ENCODE results near the gene C1orf159.
A peak's percentile ranks its signal among the peaks of the same experiment; 100 is the strongest.

Gene C1orf159

DNA sequence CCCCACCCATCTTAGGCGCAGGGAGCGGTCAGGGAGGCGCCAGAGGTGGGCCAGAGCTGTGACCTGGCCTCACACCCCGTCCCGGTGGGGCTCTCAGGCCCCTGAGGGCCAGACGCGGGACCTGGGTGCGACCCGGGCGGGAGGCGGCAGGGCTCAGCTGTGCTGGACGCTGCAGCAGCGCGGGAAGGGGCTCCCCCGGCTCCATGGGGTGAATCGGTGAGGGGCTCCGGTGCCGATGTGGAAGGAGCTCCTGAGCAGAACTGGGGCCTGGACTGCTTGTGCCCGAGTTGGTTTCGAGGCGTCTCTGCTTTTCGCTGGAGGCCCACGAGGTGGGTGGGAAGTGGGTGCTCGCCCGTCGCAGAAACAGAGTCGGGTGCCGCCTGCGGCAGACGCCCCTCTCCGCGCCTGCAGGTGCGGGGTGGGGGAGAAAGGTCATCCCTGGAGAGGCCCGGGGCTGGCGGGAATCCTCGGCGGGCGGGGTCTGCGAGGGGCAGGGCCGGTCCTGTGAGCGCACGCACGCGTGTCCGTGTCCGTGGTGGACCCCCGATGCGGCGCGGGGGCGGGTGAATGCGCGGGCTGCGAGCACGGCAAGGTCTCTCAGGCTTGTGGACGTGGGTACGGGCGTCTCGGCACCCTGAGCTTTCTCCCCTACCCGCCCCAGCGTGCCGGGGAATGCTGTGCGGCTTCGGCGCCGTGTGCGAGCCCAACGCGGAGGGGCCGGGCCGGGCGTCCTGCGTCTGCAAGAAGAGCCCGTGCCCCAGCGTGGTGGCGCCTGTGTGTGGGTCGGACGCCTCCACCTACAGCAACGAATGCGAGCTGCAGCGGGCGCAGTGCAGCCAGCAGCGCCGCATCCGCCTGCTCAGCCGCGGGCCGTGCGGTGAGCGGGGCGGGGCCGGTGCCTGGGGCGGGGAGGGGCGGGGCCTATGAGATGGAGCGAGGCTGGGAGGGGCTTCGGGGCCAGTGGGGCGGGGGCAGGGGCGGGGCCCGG, 75.6 kb downstream of the C1orf159 start:
- DNase-seq (ENCODE audit: low read depth): peak; percentile 65
- H3K4me3 ChIP-seq (ENCODE audit: low read length): peak overlapping the region; percentile 24
- TF ChIP-seq, protein P1, sequence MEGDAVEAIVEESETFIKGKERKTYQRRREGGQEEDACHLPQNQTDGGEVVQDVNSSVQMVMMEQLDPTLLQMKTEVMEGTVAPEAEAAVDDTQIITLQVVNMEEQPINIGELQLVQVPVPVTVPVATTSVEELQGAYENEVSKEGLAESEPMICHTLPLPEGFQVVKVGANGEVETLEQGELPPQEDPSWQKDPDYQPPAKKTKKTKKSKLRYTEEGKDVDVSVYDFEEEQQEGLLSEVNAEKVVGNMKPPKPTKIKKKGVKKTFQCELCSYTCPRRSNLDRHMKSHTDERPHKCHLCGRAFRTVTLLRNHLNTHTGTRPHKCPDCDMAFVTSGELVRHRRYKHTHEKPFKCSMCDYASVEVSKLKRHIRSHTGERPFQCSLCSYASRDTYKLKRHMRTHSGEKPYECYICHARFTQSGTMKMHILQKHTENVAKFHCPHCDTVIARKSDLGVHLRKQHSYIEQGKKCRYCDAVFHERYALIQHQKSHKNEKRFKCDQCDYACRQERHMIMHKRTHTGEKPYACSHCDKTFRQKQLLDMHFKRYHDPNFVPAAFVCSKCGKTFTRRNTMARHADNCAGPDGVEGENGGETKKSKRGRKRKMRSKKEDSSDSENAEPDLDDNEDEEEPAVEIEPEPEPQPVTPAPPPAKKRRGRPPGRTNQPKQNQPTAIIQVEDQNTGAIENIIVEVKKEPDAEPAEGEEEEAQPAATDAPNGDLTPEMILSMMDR (conservative IDR thresholded peaks at IDR 0.05; ENCODE audit: low read depth, low read length): no peak

DNA sequence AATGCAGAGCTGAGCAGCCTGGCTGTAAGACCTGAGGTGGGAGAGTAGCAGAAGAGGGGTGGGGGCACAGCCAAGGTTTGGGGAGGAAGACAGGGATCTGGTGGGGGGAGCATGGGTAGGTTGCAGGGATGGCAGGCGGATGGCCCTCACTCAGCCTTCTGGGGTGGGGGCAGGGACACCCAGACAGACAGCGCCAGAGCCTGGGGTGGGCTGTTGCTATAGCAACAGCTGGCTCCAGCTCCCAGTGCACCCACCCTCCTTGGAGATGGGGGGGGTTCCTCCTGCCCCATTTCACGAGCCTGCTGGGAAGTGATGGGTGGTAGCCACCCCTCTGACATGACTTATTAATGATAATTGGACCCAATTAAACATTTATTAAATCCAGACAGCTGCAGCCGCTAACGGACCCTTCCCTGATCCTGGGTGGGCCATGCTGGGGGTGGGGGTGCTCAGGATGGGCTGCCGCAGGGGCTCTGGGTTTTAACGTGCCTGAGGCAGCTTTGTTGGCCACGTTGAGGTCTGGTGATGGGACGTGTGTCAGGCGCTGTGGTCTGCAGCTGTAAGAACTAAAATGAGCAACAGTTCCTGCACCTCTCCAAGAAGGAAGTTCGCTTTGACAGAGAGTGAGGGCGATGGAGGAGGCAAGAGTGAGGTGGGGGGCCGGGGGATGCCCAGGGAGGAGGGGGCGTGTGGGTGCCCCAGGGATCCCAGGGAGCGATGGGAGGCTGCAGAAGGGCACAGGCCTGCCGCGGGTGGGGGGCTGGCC, 76.6 kb downstream of the C1orf159 start:
- TF ChIP-seq, protein P1 (conservative IDR thresholded peaks at IDR 0.05; ENCODE audit: low read depth, low read length): no peak
- no peak for DNase-seq (ENCODE audit: low read depth)
- H3K4me3 ChIP-seq (ENCODE audit: low read length): no peak overlapping the region

DNA sequence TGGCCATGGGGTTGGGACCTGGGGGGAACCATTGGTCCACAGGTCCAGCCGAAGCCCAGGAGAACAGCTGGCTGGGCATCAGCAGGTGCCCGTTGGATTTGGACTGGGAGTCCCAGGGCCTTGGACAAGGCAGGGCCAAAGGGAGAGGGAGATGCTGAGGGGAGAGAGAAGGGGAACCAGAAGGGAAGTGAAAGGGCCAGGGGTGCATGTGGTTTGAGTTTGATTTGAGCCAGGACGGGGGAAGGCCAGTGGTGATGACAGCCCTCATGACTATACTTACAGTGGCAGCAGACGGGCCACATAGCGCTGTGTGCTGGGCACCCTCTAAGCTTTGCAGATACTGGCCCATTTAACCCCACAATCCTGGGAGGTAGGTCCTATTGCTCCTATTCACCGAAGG, 77.2 kb downstream of the C1orf159 start:
- no peak for DNase-seq (ENCODE audit: low read depth)
- TF ChIP-seq, protein P1 (conservative IDR thresholded peaks at IDR 0.05; ENCODE audit: low read depth, low read length): no peak
- H3K4me3 ChIP-seq (ENCODE audit: low read length): no peak overlapping the region

DNA sequence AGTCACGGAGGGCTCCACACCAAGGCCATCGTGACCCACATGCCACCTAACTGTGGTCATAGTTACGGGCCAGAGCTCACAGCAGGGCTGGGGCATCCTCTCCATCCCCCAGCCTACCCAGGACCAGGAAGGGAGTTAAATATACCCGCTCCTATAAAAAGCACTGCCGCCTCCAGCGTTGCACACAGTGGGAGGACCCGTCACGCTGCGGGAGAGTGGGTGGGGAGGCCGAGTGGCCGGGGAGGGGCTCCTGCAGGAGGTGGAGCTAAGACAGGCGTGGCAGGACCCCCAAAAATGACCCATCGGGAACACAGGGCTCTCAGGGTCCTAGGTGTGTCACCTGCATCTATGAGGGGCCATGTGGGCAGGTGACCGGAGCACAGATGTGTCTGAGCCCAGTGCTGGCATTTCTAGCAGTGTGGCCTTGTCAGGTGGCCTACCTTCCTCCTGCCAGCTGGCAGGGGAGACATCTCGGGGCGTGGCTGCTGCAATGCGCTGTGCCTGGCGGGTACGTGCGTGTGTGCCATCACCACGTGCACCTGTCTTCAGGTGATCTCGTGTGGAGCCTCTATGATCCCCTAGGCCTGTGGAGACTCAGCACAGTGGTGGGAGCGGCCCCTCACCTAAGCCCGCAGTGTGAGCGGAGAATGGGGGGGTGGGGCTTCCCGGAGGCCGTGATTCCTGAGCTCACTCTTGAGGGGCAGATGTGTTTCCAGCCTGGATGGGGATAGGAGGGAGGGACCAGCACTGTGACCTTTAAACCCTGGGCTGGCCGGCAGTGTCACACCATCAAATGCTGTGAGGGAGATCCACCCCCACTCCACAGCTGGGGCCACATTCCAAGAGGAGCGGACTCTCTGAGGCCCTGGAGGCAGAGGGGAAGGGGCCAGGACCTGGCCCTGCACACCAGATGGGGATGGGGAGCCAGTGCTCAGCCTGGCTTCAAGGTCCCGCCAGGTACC, 78.2 kb downstream of the C1orf159 start:
- H3K4me3 ChIP-seq (ENCODE audit: low read length): no peak overlapping the region
- TF ChIP-seq, protein P1 (conservative IDR thresholded peaks at IDR 0.05; ENCODE audit: low read depth, low read length): no peak

DNA sequence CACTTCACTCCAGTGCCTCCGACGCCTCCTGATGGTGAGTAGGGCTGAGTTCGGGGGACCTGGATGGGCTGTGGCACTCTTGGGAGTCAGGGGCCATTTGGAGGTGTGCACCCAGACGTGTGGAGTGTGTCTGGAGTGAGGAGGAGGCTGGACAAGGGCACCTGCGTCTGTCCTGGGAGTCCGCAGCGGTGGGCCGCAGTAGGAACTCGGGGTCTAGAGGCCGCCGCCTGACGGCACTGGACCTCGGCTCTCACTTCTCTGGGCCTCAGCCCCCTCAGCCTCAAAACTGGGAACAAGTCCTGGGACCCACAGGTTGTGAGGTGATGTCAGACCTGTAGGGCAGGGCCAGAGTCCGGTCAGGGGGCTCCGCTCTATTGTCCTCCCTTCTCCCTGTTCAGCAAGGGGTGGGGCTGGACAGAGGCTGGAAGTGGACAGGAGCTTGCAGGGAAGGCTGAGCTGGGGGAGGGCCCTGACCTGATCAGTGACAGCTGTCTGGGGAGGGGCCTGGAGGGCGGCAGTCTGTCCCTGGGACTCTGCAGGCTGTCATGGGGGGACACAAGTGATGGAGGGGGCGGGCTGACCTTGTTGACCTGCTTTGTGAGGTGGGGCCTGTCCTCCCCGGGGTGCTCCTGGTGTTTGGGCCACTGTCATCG, 80.5 kb downstream of the C1orf159 start:
- H3K4me3 ChIP-seq (ENCODE audit: low read length): no peak overlapping the region
- DNase-seq (ENCODE audit: low read depth): no peak
- TF ChIP-seq, protein P1 (conservative IDR thresholded peaks at IDR 0.05; ENCODE audit: low read depth, low read length): no peak

More for the DNA sequence above, 78.2 kb downstream of the C1orf159 start:
- no peak for DNase-seq (ENCODE audit: low read depth)

DNA sequence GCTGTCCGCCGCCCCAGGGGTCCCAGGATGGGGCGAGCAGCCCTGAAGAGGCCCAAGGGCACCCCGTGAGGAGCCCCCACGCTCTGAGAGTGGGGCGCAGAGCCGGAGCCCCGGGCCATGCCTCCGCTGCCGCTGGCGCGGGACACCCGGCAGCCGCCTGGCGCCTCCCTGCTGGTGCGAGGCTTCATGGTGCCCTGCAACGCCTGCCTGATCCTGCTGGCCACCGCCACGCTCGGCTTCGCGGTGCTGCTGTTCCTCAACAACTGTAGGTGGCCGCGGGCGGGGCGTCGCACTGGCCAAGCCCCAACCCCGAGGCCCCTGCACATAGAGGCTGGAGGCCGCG, 81.5 kb downstream of the C1orf159 start:
- TF ChIP-seq, protein P1 (conservative IDR thresholded peaks at IDR 0.05; ENCODE audit: low read depth, low read length): no peak
- H3K4me3 ChIP-seq (ENCODE audit: low read length): no peak overlapping the region
- DNase-seq (ENCODE audit: low read depth): no peak
